ENCODE data around the gene OR5AS1.
"Not testable (repeated sequence)": the region's sequence is repeated elsewhere in the genome, so short reads cannot be mapped to it uniquely, and the experiment has no call there.

OR5AS1 gene

DNA sequence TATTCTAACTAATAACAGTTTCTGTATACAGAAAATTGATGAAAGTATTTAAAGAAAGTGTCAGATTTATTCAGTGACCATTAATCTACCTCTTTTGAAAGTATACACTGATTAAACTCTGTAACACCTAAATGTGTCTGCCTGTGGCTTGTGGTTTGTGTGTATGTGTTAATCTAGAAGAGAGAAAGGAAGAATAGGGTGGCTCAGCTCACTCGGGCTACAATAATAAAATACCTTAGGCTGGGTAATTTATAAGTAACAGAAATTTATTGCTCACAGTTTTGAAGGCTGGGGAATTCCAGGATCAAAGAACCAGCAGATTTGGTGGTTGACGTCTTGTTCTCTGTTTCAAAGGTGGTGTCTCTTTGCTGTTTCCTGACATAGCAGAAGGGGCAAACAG lies 13.6 kb upstream of the OR5AS1 start:
- no peaks in the 10 kb centered on the region for H3F3A ChIP-seq (ENCODE audit: control insufficient read depth, insufficient read depth)
- H4K20me1 ChIP-seq (ENCODE audit: control insufficient read depth, insufficient read depth, low read depth, low read length): no peaks in the 10 kb centered on the region
- TF ChIP-seq, protein P1, sequence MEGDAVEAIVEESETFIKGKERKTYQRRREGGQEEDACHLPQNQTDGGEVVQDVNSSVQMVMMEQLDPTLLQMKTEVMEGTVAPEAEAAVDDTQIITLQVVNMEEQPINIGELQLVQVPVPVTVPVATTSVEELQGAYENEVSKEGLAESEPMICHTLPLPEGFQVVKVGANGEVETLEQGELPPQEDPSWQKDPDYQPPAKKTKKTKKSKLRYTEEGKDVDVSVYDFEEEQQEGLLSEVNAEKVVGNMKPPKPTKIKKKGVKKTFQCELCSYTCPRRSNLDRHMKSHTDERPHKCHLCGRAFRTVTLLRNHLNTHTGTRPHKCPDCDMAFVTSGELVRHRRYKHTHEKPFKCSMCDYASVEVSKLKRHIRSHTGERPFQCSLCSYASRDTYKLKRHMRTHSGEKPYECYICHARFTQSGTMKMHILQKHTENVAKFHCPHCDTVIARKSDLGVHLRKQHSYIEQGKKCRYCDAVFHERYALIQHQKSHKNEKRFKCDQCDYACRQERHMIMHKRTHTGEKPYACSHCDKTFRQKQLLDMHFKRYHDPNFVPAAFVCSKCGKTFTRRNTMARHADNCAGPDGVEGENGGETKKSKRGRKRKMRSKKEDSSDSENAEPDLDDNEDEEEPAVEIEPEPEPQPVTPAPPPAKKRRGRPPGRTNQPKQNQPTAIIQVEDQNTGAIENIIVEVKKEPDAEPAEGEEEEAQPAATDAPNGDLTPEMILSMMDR (IDR thresholded peaks at IDR 0.05; ENCODE audit: low read depth, low read length, poor library complexity, severe bottlenecking): no peak
- no peak for TF ChIP-seq EZH2phosphoT487 (IDR thresholded peaks at IDR 0.05; ENCODE audit: borderline replicate concordance, low read length)
- H3K4me3 ChIP-seq (ENCODE audit: low read length): no peak overlapping the region
- no peaks in the 10 kb centered on the region for H3K4me1 ChIP-seq (ENCODE audit: control insufficient read depth, low read length)
- no peak overlapping the region for H3K27ac ChIP-seq (ENCODE audit: low read depth, low read length)
- no peaks in the 10 kb centered on the region for H3K9me3 ChIP-seq (ENCODE audit: control insufficient read depth, insufficient read depth, low read length)
- no peaks in the 10 kb centered on the region for H3K27me3 ChIP-seq (ENCODE audit: control insufficient read depth, low read length)
- H3K79me2 ChIP-seq (ENCODE audit: control insufficient read depth, low read length): no peaks in the 10 kb centered on the region
- H3K36me3 ChIP-seq (ENCODE audit: control insufficient read depth, low read length): no peaks in the 10 kb centered on the region
- no peaks in the 10 kb centered on the region for H3K9me2 ChIP-seq (replicated peaks; ENCODE audit: control insufficient read depth, low read length)
- H3K4me2 ChIP-seq (ENCODE audit: low read length): no peak overlapping the region

DNA sequence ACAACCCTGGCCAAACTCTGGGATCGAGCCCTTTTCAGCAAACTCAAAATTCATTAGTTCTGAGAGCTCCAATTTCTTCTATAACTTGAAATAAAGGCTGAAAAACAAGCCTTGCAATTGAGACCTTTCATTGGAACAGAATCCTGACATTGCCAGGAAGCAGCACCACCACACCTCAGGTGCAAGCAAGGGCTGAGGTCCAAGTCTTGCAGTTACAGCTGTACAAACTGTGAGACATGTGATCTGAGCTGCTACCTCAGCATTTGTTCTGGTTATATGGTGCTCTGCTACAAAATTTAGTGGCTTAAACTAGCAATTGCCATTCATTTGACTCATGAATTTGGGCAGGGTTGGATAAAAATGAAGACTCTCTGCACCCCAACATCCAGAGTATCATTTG lies 18.1 kb downstream of the OR5AS1 start:
- H3K9me2 ChIP-seq (replicated peaks; ENCODE audit: control insufficient read depth, low read length): no peaks in the 10 kb centered on the region
- no peaks in the 10 kb centered on the region for H3F3A ChIP-seq (ENCODE audit: control insufficient read depth, insufficient read depth)
- H3K4me3 ChIP-seq (ENCODE audit: low read length): no peak overlapping the region
- H3K4me2 ChIP-seq (ENCODE audit: low read length): no peak overlapping the region
- no peaks in the 10 kb centered on the region for H3K36me3 ChIP-seq (ENCODE audit: control insufficient read depth, low read length)
- no peaks in the 10 kb centered on the region for H3K4me1 ChIP-seq (ENCODE audit: control insufficient read depth, low read length)
- no peaks in the 10 kb centered on the region for H3K9me3 ChIP-seq (ENCODE audit: control insufficient read depth, insufficient read depth, low read length)
- no peaks in the 10 kb centered on the region for H4K20me1 ChIP-seq (ENCODE audit: control insufficient read depth, insufficient read depth, low read depth, low read length)
- no peaks in the 10 kb centered on the region for H3K27me3 ChIP-seq (ENCODE audit: control insufficient read depth, low read length)
- no peak overlapping the region for H3K27ac ChIP-seq (ENCODE audit: low read depth, low read length)
- no peaks in the 10 kb centered on the region for H3K79me2 ChIP-seq (ENCODE audit: control insufficient read depth, low read length)
- TF ChIP-seq EZH2phosphoT487 (IDR thresholded peaks at IDR 0.05; ENCODE audit: borderline replicate concordance, low read length): no peak
- TF ChIP-seq, protein P1 (IDR thresholded peaks at IDR 0.05; ENCODE audit: low read depth, low read length, poor library complexity, severe bottlenecking): no peak

DNA sequence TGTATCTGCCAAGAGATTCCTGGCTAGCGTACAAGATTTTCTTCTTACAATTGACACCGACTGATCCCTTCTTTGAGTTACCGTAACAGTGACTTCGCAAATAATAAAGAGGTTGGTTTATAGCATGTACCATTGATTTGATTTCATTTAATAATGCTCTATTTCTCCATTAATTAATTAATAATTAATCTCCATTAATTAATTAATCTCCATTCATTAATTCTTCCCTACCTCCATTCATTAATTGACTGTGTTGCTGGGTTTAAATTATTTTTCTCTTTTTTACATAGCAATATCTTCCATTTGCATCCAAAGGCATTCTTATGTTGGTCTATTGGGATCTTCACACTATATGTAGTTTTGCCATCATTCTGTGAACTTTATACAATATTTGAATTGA lies 21.0 kb downstream of the OR5AS1 start:
- Histone ChIP-seq H3K79me2 (ENCODE audit: control insufficient read depth, low read length) (no peaks in the 10 kb centered on the region), H3K4me3 (ENCODE audit: low read length) (no peak overlapping the region), H3K9me3 (ENCODE audit: control insufficient read depth, insufficient read depth, low read length) (no peaks in the 10 kb centered on the region), H3K9me2 (replicated peaks; ENCODE audit: control insufficient read depth, low read length) (no peaks in the 10 kb centered on the region), H3K4me2 (ENCODE audit: low read length) (no peak overlapping the region), H3K4me1 (ENCODE audit: control insufficient read depth, low read length) (no peaks in the 10 kb centered on the region), H3F3A (ENCODE audit: control insufficient read depth, insufficient read depth) (no peaks in the 10 kb centered on the region), H3K36me3 (ENCODE audit: control insufficient read depth, low read length) (no peaks in the 10 kb centered on the region), H4K20me1 (ENCODE audit: control insufficient read depth, insufficient read depth, low read depth, low read length) (no peaks in the 10 kb centered on the region), H3K27ac (ENCODE audit: low read depth, low read length) (no peak overlapping the region), H3K27me3 (ENCODE audit: control insufficient read depth, low read length) (no peaks in the 10 kb centered on the region)
- TF ChIP-seq, protein P1 (IDR thresholded peaks at IDR 0.05; ENCODE audit: low read depth, low read length, poor library complexity, severe bottlenecking): no peak
- TF ChIP-seq EZH2phosphoT487 (IDR thresholded peaks at IDR 0.05; ENCODE audit: borderline replicate concordance, low read length): no peak

DNA sequence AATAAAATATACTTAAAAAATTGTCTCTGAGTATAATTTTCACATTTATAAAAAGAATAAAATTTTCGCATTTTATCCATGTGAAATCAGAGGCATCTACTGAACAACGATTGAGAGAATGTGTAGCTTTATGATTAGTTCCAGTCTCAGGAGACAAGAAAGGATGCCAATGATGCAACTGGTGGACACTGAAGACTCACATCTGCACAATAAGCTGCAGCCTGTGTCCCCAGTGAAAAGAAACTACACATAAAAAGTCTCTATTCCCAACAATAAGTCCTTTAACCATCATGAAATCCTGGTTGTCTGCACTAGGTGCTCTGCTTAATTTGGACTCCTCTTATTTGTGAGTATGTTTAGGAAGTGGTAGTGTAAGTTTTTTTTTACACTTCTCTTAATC lies 22.0 kb downstream of the OR5AS1 start:
- Histone ChIP-seq H3F3A (ENCODE audit: control insufficient read depth, insufficient read depth) (no peaks in the 10 kb centered on the region), H3K4me1 (ENCODE audit: control insufficient read depth, low read length) (no peaks in the 10 kb centered on the region), H3K27me3 (ENCODE audit: control insufficient read depth, low read length) (no peaks in the 10 kb centered on the region), H3K4me3 (ENCODE audit: low read length) (no peak overlapping the region), H3K79me2 (ENCODE audit: control insufficient read depth, low read length) (no peaks in the 10 kb centered on the region), H3K4me2 (ENCODE audit: low read length) (no peak overlapping the region), H3K27ac (ENCODE audit: low read depth, low read length) (no peak overlapping the region), H3K9me2 (replicated peaks; ENCODE audit: control insufficient read depth, low read length) (no peaks in the 10 kb centered on the region), H3K9me3 (ENCODE audit: control insufficient read depth, insufficient read depth, low read length) (no peaks in the 10 kb centered on the region), H4K20me1 (ENCODE audit: control insufficient read depth, insufficient read depth, low read depth, low read length) (no peaks in the 10 kb centered on the region), H3K36me3 (ENCODE audit: control insufficient read depth, low read length) (no peaks in the 10 kb centered on the region)
- no peak for TF ChIP-seq EZH2phosphoT487 (IDR thresholded peaks at IDR 0.05; ENCODE audit: borderline replicate concordance, low read length)
- TF ChIP-seq, protein P1 (IDR thresholded peaks at IDR 0.05; ENCODE audit: low read depth, low read length, poor library complexity, severe bottlenecking): no peak

DNA sequence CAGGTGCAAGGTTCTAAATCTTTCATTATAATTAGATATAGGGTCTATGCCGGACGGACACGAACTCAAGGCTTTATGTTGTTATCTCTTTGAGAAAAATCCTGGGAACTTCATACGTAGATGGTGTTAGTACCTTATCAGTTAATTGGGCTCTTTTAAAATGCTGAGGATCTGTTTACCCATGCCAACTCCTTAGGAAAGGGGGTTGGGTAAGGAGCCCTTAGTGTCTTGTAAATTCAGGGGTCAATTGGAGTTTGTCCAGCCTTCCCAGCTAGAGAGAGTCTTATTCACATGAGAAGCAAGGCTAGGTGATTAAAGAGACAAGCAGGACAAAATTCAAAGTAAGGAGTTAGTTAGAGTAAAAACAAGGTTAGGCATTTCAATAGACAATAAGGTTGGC lies 28.9 kb downstream of the OR5AS1 start:
- H3K36me3 ChIP-seq (ENCODE audit: control insufficient read depth, low read length); H4K20me1 ChIP-seq (ENCODE audit: control insufficient read depth, insufficient read depth, low read depth, low read length); H3K4me3 ChIP-seq (ENCODE audit: low read length); H3K9me3 ChIP-seq (ENCODE audit: control insufficient read depth, insufficient read depth, low read length); H3K9me2 ChIP-seq (replicated peaks; ENCODE audit: control insufficient read depth, low read length); H3K4me1 ChIP-seq (ENCODE audit: control insufficient read depth, low read length); H3K27ac ChIP-seq (ENCODE audit: low read depth, low read length); H3F3A ChIP-seq (ENCODE audit: control insufficient read depth, insufficient read depth); H3K79me2 ChIP-seq (ENCODE audit: control insufficient read depth, low read length); H3K27me3 ChIP-seq (ENCODE audit: control insufficient read depth, low read length); H3K4me2 ChIP-seq (ENCODE audit: low read length): not testable (repeated sequence)
